Esophagus squamous epithelium (tissue), 5 donors: ENCODE measurements around the gene NOL4L. TPM values are rescaled to one million over a fixed set of nuclear protein-coding genes. Genes with fewer than 3 reads are reported as not detected.

Experiments used
- DNase-seq: peaks from one replicate; lab custom pipeline; 2025; lab: John Stamatoyannopoulos, UW
- H3K27ac ChIP-seq, 4 donors: fragments of 200-600 bp; sonication (generic); one replicate each; pipeline ENCODE4 v1.5.1; 2016 to 2019; ENCODE audit warnings: mild to moderate bottlenecking in 1 of 4
- H3K27me3 ChIP-seq, 4 donors: fragments of 200-600 bp; sonication (generic); 1 replicate in 3 of 4; 2 replicates in 1 of 4; pipeline versions ENCODE4 v1.5.1 to v1.6.0; 2017 to 2021; ENCODE audit warnings: antibody characterized with exemption in 1 of 4
- H3K36me3 ChIP-seq, 3 donors: fragments of 200-600 bp; sonication (generic); one replicate each; pipeline ENCODE4 v1.5.1; 2016 to 2019
- H3K4me1 ChIP-seq, 3 donors: fragments of 200-600 bp; sonication (generic); one replicate each; pipeline ENCODE4 v1.5.1; 2017 to 2019
- H3K4me3 ChIP-seq, 4 donors: fragments of 200-600 bp; sonication (generic); 1 replicate in 3 of 4; 2 replicates in 1 of 4; pipeline ENCODE4 v1.5.1; 2016 to 2019; ENCODE audit warnings: mild to moderate bottlenecking in 2 of 4, moderate library complexity in 1 of 4
- H3K9me3 ChIP-seq, 3 donors: fragments of 200-600 bp; sonication (generic); one replicate each; pipeline ENCODE4 v1.5.1; 2016 to 2019
- POLR2A ChIP-seq, 4 donors: fragments of 450-650 bp; IDR thresholded peaks; one replicate each; pipeline ENCODE4 v1.6.1; 2017; ENCODE audit warnings: antibody characterized with exemption in 4 of 4, mild to moderate bottlenecking in 4 of 4, moderate library complexity in 3 of 4
- WGBS, 2 donors: methylation state at CpG; one replicate each; pipeline ENCODE4 v1.1.5; 2018; 5-methylcytosine and 5-hydroxymethylcytosine counted together
- intact Hi-C: fragments of 100-400 bp; cut with DNase I; formaldehyde crosslinking; loops from one replicate; pipeline ENCODE4 v1.15.0; 2022
- total RNA-seq, 4 donors: library from RNA; depleted of rRNA; stranded (reverse); fragments of >200 nt; gene quantifications; one replicate each; pipeline ENCODE4 v1.1.0, GENCODE V29; 2016
- TF ChIP-seq, protein P1 (sequence below), 6 experiments: fragments of 450-650 bp in 4 of 6; fragments of 200-600 bp in 2 of 6; sonication (generic) in 2 of 6; IDR thresholded peaks; one replicate each; pipeline ENCODE4 v1.5.1; 2016 to 2019; ENCODE audit warnings: antibody characterized with exemption in 6 of 6, mild to moderate bottlenecking in 4 of 6, moderate library complexity in 4 of 6
- donor health status: DM: yes; HTN: yes; CAD: no.

Gene NOL4L
- total RNA-seq, 4 donors from 2014 or later = 1.5 to 5.1 (median 3.0) TPM

DNA sequence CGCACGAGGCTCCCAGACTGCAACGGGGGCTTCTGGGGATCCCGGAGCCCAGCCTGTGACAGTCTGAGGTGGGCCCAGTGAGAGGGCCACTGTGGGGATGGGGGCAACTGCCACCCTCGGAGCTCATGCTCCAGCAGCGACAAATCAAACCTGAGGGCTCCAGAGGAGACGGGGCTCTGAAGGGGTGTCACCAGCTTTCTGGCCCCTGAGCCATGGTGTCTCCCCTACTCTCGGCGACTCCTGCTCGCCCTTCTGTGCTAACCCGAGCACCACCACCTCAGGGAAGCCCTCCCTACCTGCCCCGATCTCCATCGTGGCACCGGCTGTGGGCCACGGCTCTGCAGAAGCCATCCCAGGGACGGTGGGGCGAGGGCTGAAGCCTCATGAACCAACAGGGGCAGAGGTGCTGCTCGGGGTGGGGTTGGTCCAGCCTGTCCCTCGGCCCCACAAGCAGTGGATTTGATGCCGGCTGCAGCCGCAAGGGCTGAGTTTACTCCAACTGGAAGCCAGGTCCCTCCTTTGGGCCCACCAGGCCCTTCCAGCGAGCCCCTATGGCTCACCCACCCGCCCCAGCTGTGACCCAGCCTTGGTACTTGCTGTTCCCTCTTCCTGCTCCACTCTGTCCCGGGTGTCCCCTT, 124.3 kb downstream of the NOL4L start:
- no peak for TF ChIP-seq POLR2A (IDR thresholded peaks at IDR 0.05)
- TF ChIP-seq, protein P1, sequence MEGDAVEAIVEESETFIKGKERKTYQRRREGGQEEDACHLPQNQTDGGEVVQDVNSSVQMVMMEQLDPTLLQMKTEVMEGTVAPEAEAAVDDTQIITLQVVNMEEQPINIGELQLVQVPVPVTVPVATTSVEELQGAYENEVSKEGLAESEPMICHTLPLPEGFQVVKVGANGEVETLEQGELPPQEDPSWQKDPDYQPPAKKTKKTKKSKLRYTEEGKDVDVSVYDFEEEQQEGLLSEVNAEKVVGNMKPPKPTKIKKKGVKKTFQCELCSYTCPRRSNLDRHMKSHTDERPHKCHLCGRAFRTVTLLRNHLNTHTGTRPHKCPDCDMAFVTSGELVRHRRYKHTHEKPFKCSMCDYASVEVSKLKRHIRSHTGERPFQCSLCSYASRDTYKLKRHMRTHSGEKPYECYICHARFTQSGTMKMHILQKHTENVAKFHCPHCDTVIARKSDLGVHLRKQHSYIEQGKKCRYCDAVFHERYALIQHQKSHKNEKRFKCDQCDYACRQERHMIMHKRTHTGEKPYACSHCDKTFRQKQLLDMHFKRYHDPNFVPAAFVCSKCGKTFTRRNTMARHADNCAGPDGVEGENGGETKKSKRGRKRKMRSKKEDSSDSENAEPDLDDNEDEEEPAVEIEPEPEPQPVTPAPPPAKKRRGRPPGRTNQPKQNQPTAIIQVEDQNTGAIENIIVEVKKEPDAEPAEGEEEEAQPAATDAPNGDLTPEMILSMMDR (IDR thresholded peaks at IDR 0.05) = no peak
- no peak overlapping the region for H3K27ac ChIP-seq
- intact Hi-C loops = no loop called here
- WGBS, 2 donors = 84 to 91% methylated on average over 9 to 13 of the region's 24 CpGs
- peaks cover 10 to 51% (median 13%) of the 10 kb centered on the region in 3 donors for H3K4me1 ChIP-seq
- no peak overlapping the region for H3K4me3 ChIP-seq
- H3K36me3 ChIP-seq = peaks cover 0 to 4% (median 0%) of the 10 kb centered on the region in 3 donors
- no peaks in the 10 kb centered on the region for H3K27me3 ChIP-seq
- no peaks in the 10 kb centered on the region for H3K9me3 ChIP-seq
- DNase-seq = no peak

DNA sequence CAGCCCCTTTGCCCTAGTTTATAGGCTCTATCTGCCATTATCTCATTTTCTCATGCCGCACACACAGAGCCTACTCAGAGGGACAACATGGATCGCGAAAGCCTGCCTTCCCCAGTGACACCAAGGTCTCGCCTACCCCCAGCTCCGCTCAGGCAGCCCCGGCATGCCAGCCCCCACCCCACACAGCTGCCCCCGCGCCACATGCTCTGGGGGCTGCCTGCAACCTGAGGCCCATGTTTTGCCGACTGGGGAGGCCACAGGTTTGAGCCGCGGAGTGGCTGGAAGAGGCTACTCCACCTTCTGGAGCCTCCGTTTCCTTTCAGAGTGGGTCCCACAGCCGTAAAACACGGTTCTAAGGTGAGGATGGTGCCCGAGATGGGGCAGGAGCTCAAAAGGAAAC, 124.9 kb downstream of the NOL4L start:
- H3K4me1 ChIP-seq = peaks cover 10 to 45% (median 13%) of the 10 kb centered on the region in 3 donors
- no peak overlapping the region for H3K4me3 ChIP-seq
- TF ChIP-seq POLR2A (IDR thresholded peaks at IDR 0.05) = no peak
- TF ChIP-seq, protein P1 (IDR thresholded peaks at IDR 0.05) = no peak
- H3K27ac ChIP-seq = no peak overlapping the region
- H3K9me3 ChIP-seq = no peaks in the 10 kb centered on the region
- WGBS, 2 donors = 76 to 87% methylated on average over 7 to 9 of the region's 15 CpGs
- intact Hi-C loops = no loop called here
- DNase-seq = no peak
- peaks cover 0 to 10% (median 0%) of the 10 kb centered on the region in 3 donors for H3K36me3 ChIP-seq
- H3K27me3 ChIP-seq = no peaks in the 10 kb centered on the region

DNA sequence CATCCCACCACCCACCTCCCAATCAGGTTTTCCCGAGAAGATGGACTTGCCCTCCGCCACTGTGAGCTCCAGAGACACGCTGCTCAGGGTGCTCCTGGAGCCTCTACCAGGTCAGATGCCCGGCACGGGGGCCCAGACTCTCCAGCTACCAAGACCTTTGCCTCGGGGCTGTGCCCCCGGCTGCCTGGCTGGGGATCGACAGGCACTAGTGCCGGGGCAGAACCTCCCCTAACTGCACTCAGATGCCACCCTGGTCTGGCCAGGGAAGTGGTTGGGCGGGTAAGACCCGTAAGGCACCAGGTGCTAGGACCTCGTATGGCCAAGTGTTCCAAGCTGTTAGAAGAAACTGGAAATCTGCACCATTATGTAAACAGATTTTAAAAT, 126.3 kb downstream of the NOL4L start:
- H3K4me3 ChIP-seq = no peak overlapping the region
- DNase-seq = no peak
- intact Hi-C loops = no loop called here
- no peaks in the 10 kb centered on the region for H3K9me3 ChIP-seq
- H3K4me1 ChIP-seq = peaks cover 10 to 31% (median 13%) of the 10 kb centered on the region in 3 donors
- H3K27me3 ChIP-seq = no peaks in the 10 kb centered on the region
- H3K27ac ChIP-seq = no peak overlapping the region
- TF ChIP-seq POLR2A (IDR thresholded peaks at IDR 0.05) = no peak
- TF ChIP-seq, protein P1 (IDR thresholded peaks at IDR 0.05) = no peak
- WGBS, 2 donors = 71 to 80% methylated on average over 5 of the region's 12 CpGs
- peaks cover 0 to 16% (median 0%) of the 10 kb centered on the region in 3 donors for H3K36me3 ChIP-seq

DNA sequence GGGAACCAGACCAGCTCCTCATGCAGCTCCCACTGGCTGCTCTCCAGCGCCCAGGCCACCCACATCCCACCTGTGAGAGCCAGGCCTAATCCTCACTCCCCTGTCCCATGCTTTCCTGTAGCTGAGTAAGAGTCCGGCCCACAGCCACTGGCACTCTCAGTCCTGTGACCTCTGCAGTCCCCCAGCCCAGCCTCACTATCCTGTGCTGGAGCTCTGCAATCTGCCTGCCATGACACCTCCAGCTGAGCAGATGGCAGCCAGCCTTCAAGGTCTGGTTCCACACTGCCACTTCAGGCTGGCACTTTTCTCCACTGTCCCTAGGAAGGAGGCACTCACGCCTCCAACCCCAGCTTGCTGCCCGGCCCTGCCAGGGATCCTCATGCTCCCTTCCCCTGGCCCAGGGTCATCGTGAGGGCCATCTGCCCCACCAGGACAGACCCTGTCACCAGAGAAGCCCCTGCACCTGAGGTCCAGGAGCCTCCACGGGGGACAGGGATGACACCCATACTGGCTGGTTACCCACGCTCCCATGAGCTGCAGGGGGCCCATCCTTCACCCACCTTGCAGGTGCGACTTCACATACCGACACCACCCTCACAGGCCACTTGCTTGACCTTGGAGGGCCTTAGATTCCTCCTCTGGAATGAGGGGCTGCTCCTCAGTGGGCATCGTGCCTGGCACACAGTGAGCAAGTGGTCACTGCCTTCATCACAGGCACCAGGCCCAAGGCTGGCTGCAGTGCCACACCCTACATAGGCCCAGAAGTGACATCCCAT, 126.9 kb downstream of the NOL4L start:
- Histone ChIP-seq H3K36me3 (peaks cover 0 to 21% (median 0%) of the 10 kb centered on the region in 3 donors), H3K27me3 (no peaks in the 10 kb centered on the region), H3K4me1 (peaks cover 10 to 26% (median 13%) of the 10 kb centered on the region in 3 donors), H3K9me3 (no peaks in the 10 kb centered on the region), H3K4me3 (peak overlapping the region in 1 of 4 donors; percentile 64), H3K27ac (no peak overlapping the region)
- no peak for DNase-seq
- 73 to 89% methylated on average over 3 to 7 of the region's 10 CpGs for WGBS, 2 donors
- intact Hi-C loops = no loop called here
- TF ChIP-seq, protein P1 (IDR thresholded peaks at IDR 0.05) = no peak
- TF ChIP-seq POLR2A (IDR thresholded peaks at IDR 0.05) = no peak

DNA sequence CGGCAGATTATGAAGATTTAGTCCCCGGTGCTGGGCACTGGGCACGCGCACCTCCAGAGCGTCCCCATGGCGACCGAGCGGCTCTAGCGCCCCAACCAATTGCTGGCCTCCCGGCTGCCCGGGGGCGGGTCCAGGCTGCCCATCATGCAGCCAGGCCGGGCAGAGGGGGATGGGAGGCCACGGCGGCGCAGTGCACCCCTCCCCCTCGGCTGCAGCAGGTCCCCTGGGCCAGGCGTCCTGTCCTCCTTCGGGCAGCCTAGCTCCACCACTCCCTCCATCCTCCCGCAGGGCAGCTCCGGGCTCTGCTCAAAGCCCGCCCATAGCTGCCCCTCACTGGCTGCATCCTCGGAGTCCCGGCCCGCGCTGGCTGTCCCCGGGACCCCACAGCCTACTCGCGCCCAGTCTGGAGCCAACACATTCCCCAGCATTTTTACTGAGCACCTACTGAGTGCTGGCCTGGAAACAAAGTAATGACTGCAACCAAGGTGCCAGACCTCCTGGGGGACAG, 127.6 kb downstream of the NOL4L start:
- TF ChIP-seq POLR2A (IDR thresholded peaks at IDR 0.05) = no peak
- TF ChIP-seq, protein P1 (IDR thresholded peaks at IDR 0.05) = no peak
- Histone ChIP-seq H3K27me3 (no peaks in the 10 kb centered on the region), H3K4me1 (peaks cover 10 to 21% (median 13%) of the 10 kb centered on the region in 3 donors), H3K4me3 (peak overlapping the region in 3 of 4 donors; percentile 42 to 64 (median 43)), H3K27ac (no peak overlapping the region), H3K36me3 (peaks cover 0 to 28% (median 0%) of the 10 kb centered on the region in 3 donors), H3K9me3 (no peaks in the 10 kb centered on the region)
- 18 to 51% methylated on average over 8 to 11 of the region's 29 CpGs for WGBS, 2 donors
- DNase-seq = no peak
- intact Hi-C loops = no loop called here
